Measurements from ENCODE around the gene AIFM3. TPM values are rescaled to one million over a fixed set of nuclear protein-coding genes. Genes with fewer than 3 reads are reported as not detected.

Gene AIFM3
- total and polyA plus RNA-seq, 2 of the 4 experiments (the other 2 are of a cell fraction): 0.09 to 0.18 TPM

DNA sequence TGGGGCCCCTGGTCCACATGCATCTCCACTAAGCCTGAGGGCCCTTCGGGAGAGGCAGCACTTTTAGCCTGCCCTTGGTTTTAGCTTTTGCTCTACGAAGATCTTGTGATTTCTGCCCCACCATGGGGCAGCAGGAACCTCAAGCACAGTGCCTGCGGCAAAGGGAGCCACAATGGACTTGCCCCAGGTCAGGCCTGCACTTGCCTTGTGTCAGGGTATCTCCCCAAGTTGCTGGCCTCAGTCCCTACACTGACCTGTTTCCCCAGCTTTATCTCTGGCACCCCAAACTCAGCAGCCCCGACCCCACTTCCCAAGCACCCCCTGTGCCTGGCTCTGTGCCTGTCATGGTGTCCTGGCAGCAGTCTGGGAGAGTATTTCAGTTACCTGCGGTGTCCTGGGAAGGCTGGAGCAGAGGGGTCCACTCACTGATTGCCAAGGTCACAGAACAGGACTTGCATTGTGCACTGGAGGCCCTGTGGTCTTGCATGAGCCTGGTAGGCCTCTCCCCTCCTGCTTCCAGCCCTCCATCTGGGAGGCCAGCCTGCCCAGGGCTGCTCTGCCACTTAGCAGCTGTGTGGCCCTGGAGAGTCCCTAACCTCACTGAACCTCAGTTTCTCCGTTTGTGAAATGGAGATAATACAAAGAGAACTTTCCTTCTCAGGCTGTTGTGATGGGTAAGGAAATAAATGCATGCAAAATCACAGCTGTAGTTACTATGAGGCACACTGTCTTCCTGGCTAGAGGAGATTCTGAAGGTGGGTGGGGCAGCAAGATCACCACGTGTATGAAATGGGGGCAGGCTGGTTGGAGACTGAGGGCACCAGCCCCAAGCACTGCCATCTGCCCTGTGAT, 3.6 kb upstream of the AIFM3 start:
- intact Hi-C loops (cut with micrococcal nuclease) (no loop called here), in situ Hi-C loops (cut with MboI; ENCODE audit: low sequenced_read_pairs) (no loop called here), dilution Hi-C loops (cut with HindIII; ENCODE audit: low sequenced_read_pairs, unreplicated experiment) (no loop called here)
- Histone ChIP-seq H3K27ac (ENCODE audit: insufficient read depth, low read length) (no peak overlapping the region), H3K4ac (ENCODE audit: low read depth, low read length) (no peak overlapping the region), H3K4me3 (ENCODE audit: insufficient read depth, low read depth, low read length) (no peak overlapping the region), H3K79me1 (ENCODE audit: low read depth in 1 of 2, low read length in 2 of 2) (no peaks in the 10 kb centered on the region), H2BK15ac (ENCODE audit: low read depth, low read length) (no peak overlapping the region), H2AK5ac (ENCODE audit: low read depth, low read length) (no peak overlapping the region), H3K56ac (ENCODE audit: extremely low read depth, insufficient read depth, low read length) (no peak overlapping the region), H4K20me1 (ENCODE audit: insufficient read depth, low read length) (no peaks in the 10 kb centered on the region; the same call in 1 of the 2 replicates), H2BK120ac (ENCODE audit: low read depth, low read length) (no peak overlapping the region), H4K91ac (ENCODE audit: insufficient read depth, low read depth, low read length) (no peak overlapping the region), H3K18ac (ENCODE audit: low read depth, low read length) (no peak overlapping the region), H2BK20ac (ENCODE audit: low read depth, low read length) (no peak overlapping the region), H4K8ac (ENCODE audit: low read depth in 2 of 2, low read length in 2 of 2) (no peak overlapping the region), H2AFZ (replicated peaks; ENCODE audit: low read length, poor library complexity) (no peak overlapping the region), H3K9me3 (ENCODE audit: control insufficient read depth, insufficient read depth, low read length) (no peaks in the 10 kb centered on the region), H3K4me2 (ENCODE audit: low read depth, low read length) (no peak overlapping the region), H3K14ac (replicated peaks; ENCODE audit: low read depth, low read length) (no peak overlapping the region), H2AK9ac (replicated peaks; ENCODE audit: low read depth, low read length, poor library complexity) (no peak overlapping the region), H4K5ac (ENCODE audit: low read depth, low read length) (no peak overlapping the region), H3K9me1 (ENCODE audit: insufficient read depth, low read length) (no peaks in the 10 kb centered on the region), H3K9ac (ENCODE audit: low read depth, low read length) (no peak overlapping the region), H2BK5ac (ENCODE audit: low read depth, low read length, poor library complexity, severe bottlenecking) (no peak overlapping the region), H3K36me3 (ENCODE audit: control insufficient read depth, insufficient read depth, low read length) (no peaks in the 10 kb centered on the region), H3K4me1 (ENCODE audit: control insufficient read depth, insufficient read depth, low read length) (no peaks in the 10 kb centered on the region), H3K27me3 (ENCODE audit: control insufficient read depth, insufficient read depth, low read length) (peaks cover 41% of the 10 kb centered on the region), H3K23ac (ENCODE audit: low read depth, low read length) (no peak overlapping the region)
- DNase-seq (no peak), ATAC-seq (ENCODE audit: low read depth) (no peak)
- ChIA-PET CTCF (no interaction called here), POLR2A (ENCODE audit: unreplicated experiment) (no interaction called here)
- no TSS peak for BruUV-seq (replicated peaks)
- 67% methylated on average over 3 of the region's 7 CpGs; no CpG with 5 or more reads in 1 of the 2 experiments for WGBS, 2 experiments (ENCODE audit: extremely low coverage in 2 of 2, insufficient read length in 1 of 2)
- TF ChIP-seq MXI1 (IDR thresholded peaks at IDR 0.05; ENCODE audit: borderline replicate concordance, low read depth, low read length): no peak
- TF ChIP-seq, protein P1, sequence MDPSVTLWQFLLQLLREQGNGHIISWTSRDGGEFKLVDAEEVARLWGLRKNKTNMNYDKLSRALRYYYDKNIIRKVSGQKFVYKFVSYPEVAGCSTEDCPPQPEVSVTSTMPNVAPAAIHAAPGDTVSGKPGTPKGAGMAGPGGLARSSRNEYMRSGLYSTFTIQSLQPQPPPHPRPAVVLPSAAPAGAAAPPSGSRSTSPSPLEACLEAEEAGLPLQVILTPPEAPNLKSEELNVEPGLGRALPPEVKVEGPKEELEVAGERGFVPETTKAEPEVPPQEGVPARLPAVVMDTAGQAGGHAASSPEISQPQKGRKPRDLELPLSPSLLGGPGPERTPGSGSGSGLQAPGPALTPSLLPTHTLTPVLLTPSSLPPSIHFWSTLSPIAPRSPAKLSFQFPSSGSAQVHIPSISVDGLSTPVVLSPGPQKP (IDR thresholded peaks at IDR 0.05; ENCODE audit: borderline replicate concordance, low read depth, low read length): no peak
- no peak for TF ChIP-seq CEBPB (IDR thresholded peaks at IDR 0.05; ENCODE audit: low read depth, low read length)
- TF ChIP-seq, protein P2, sequence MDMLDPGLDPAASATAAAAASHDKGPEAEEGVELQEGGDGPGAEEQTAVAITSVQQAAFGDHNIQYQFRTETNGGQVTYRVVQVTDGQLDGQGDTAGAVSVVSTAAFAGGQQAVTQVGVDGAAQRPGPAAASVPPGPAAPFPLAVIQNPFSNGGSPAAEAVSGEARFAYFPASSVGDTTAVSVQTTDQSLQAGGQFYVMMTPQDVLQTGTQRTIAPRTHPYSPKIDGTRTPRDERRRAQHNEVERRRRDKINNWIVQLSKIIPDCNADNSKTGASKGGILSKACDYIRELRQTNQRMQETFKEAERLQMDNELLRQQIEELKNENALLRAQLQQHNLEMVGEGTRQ (IDR thresholded peaks at IDR 0.05; ENCODE audit: low read depth, low read length): no peak
- no peak for TF ChIP-seq CHD1 (IDR thresholded peaks at IDR 0.05; ENCODE audit: low read depth, low read length)
- no peak for TF ChIP-seq BHLHE40 (IDR thresholded peaks at IDR 0.05; ENCODE audit: low read depth, low read length)
- TF ChIP-seq, protein P3, sequence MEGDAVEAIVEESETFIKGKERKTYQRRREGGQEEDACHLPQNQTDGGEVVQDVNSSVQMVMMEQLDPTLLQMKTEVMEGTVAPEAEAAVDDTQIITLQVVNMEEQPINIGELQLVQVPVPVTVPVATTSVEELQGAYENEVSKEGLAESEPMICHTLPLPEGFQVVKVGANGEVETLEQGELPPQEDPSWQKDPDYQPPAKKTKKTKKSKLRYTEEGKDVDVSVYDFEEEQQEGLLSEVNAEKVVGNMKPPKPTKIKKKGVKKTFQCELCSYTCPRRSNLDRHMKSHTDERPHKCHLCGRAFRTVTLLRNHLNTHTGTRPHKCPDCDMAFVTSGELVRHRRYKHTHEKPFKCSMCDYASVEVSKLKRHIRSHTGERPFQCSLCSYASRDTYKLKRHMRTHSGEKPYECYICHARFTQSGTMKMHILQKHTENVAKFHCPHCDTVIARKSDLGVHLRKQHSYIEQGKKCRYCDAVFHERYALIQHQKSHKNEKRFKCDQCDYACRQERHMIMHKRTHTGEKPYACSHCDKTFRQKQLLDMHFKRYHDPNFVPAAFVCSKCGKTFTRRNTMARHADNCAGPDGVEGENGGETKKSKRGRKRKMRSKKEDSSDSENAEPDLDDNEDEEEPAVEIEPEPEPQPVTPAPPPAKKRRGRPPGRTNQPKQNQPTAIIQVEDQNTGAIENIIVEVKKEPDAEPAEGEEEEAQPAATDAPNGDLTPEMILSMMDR (conservative IDR thresholded peaks at IDR 0.05; ENCODE audit: low read depth, low read length): no peak
- no peak for TF ChIP-seq POLR2A (IDR thresholded peaks at IDR 0.05; ENCODE audit: low read depth, low read length)
- TF ChIP-seq RCOR1 (IDR thresholded peaks at IDR 0.05; ENCODE audit: insufficient replicate concordance, low read length): no peak
- TF ChIP-seq NFE2L2 (IDR thresholded peaks at IDR 0.05; ENCODE audit: low read depth, low read length): no peak
- TF ChIP-seq FOS (IDR thresholded peaks at IDR 0.05; ENCODE audit: low read depth, low read length): no peak
- no peak for TF ChIP-seq RAD21 (IDR thresholded peaks at IDR 0.05; ENCODE audit: low read length)
- no peak for TF ChIP-seq MAZ (IDR thresholded peaks at IDR 0.05; ENCODE audit: borderline replicate concordance, low read depth, low read length)
- TF ChIP-seq SMC3 (IDR thresholded peaks at IDR 0.05; ENCODE audit: low read depth, low read length): no peak
- TF ChIP-seq MAFK (IDR thresholded peaks at IDR 0.05; ENCODE audit: low read depth, low read length): no peak

All from IMR-90 (cell line).